ENCODE results near the gene ABHD17C. TPM values are rescaled to one million over a fixed set of nuclear protein-coding genes. Genes with fewer than 3 reads are reported as not detected.

The ABHD17C gene
- polyA plus RNA-seq, 1 experiment: 30.8 TPM

DNA sequence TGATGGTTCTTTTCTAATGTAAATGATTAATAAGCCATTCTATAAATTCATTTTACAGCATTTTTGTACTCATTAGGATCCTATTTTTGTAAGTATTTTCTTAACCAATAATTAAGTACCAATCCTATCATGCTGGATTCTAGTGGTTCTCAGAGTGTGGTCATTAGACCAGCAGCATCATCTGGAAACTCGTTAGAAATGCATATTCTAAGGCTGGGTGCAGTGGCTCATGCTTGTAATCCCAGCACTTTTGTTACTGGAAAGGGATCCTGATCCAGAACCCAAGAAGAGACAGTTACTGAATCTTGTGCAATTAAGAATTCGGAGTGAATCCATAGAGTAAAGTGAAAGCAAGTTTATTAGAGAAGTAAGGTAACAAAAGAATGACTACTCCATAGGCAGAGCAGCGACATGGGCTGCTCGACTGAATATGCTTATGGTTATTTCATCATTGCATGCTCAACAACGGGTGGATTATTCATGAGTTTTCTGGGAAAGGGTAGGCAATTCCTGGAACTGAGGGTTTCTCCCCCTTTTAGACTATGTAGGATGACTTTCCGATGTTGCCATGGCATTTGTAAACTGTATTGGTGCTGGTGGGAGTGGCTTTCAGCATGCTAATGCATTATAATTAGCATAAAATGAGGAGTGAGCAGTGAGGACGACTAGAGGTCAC, 74.2 kb downstream of the ABHD17C start:
- TF ChIP-seq, protein P1, sequence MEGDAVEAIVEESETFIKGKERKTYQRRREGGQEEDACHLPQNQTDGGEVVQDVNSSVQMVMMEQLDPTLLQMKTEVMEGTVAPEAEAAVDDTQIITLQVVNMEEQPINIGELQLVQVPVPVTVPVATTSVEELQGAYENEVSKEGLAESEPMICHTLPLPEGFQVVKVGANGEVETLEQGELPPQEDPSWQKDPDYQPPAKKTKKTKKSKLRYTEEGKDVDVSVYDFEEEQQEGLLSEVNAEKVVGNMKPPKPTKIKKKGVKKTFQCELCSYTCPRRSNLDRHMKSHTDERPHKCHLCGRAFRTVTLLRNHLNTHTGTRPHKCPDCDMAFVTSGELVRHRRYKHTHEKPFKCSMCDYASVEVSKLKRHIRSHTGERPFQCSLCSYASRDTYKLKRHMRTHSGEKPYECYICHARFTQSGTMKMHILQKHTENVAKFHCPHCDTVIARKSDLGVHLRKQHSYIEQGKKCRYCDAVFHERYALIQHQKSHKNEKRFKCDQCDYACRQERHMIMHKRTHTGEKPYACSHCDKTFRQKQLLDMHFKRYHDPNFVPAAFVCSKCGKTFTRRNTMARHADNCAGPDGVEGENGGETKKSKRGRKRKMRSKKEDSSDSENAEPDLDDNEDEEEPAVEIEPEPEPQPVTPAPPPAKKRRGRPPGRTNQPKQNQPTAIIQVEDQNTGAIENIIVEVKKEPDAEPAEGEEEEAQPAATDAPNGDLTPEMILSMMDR (IDR thresholded peaks at IDR 0.05; ENCODE audit: low read depth, low read length): no peak
- POLR2A ChIA-PET: no interaction called here
- Histone ChIP-seq H3K4me3 (ENCODE audit: low read depth, low read length) (no peak overlapping the region), H3K27ac (ENCODE audit: low read depth, low read length) (no peak overlapping the region), H3K9me3 (ENCODE audit: control insufficient read depth, insufficient read depth, low read length) (no peaks in the 10 kb centered on the region), H3K27me3 (ENCODE audit: control insufficient read depth, insufficient read depth, low read length) (no peaks in the 10 kb centered on the region)
- no peak for DNase-seq (ENCODE audit: low read depth, low spot score)
- CTCF ChIA-PET: interaction anchor here (2.2 kb wide), 1 partner anchor 202 kb away, joined by 7 read pairs; no protein-coding TSS in a partner anchor

DNA sequence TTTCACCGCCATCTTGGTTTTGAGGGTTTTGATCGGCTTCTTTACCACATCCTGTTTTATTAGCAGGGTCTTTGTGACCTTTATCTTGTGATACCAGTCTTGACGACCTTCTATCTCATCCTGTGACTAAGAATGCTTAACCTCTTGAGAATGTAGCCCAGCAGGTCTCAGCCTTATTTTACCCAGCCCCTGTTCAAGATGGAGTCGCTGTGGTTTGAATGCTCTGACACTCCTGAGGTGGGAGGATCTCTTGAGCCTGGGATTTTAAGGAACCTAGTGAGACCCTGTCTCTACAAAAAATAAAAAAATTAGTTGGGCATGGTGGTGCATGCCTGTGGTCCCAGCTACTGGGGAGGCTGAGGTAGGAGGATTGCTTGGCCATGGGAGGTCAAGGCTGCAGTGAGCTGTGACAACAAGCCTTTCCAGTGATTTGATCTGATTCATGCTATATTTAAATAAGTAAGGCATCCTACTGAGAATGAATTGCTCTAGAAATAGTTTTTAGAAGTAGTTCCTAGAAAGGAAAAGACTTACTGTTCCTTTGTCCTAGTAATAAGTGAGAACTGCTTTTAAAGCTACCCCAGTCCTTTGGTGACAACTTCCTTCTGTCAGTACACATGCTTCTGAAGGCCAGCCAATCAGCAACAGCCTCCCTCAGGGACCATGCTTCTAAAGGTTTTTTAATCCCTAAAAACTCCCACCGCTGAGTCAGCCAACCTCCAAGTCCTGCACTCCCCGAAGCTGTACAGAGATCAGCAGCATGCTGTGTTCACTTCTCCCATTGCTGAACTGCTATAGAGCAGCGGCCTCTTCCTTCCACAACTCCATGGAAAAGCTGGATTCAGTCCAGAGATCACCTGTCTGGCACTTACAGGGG, 75.0 kb downstream of the ABHD17C start:
- ChIA-PET CTCF (interaction anchor here (0.7 to 2.2 kb wide), 3 partner anchors 9 to 1422 kb away, joined by 4 to 7 read pairs (median 6); partner anchors contain the start of gene CEMIP), POLR2A (no interaction called here)
- no peak for DNase-seq (ENCODE audit: low read depth, low spot score)
- H3K27me3 ChIP-seq (ENCODE audit: control insufficient read depth, insufficient read depth, low read length): no peaks in the 10 kb centered on the region
- no peak overlapping the region for H3K27ac ChIP-seq (ENCODE audit: low read depth, low read length)
- no peak overlapping the region for H3K4me3 ChIP-seq (ENCODE audit: low read depth, low read length)
- H3K9me3 ChIP-seq (ENCODE audit: control insufficient read depth, insufficient read depth, low read length): no peaks in the 10 kb centered on the region
- TF ChIP-seq, protein P1 (IDR thresholded peaks at IDR 0.05; ENCODE audit: low read depth, low read length): no peak

DNA sequence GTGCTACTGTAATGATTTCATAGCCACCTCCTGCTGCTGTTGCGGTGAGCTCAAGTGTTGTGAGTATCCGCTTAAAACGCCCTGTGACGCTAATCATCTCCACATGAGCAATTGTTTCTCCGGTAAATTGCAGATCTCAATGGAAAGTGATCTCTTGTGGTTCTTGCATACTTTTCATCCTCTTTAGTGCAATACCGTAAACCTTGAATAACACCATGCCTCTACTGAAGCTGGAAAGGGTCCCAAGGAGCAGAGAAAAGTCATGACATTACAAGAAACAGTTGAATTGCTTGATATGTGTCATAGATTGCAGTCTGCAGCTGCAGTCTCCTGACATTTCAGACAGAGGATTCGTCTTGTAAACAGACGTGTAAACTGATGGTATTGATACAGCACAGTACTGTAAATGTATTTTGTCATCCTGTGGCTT, 78.0 kb downstream of the ABHD17C start:
- H3K27me3 ChIP-seq (ENCODE audit: control insufficient read depth, insufficient read depth, low read length): no peaks in the 10 kb centered on the region
- no peak overlapping the region for H3K4me3 ChIP-seq (ENCODE audit: low read depth, low read length)
- no peak for DNase-seq (ENCODE audit: low read depth, low spot score)
- H3K27ac ChIP-seq (ENCODE audit: low read depth, low read length): no peak overlapping the region
- H3K9me3 ChIP-seq (ENCODE audit: control insufficient read depth, insufficient read depth, low read length): peaks cover 3% of the 10 kb centered on the region
- CTCF ChIA-PET: interaction anchor here (1.9 kb wide), 1 partner anchor 205 kb away, joined by 5 read pairs; no protein-coding TSS in a partner anchor
- POLR2A ChIA-PET: no interaction called here
- TF ChIP-seq, protein P1 (IDR thresholded peaks at IDR 0.05; ENCODE audit: low read depth, low read length): no peak

DNA sequence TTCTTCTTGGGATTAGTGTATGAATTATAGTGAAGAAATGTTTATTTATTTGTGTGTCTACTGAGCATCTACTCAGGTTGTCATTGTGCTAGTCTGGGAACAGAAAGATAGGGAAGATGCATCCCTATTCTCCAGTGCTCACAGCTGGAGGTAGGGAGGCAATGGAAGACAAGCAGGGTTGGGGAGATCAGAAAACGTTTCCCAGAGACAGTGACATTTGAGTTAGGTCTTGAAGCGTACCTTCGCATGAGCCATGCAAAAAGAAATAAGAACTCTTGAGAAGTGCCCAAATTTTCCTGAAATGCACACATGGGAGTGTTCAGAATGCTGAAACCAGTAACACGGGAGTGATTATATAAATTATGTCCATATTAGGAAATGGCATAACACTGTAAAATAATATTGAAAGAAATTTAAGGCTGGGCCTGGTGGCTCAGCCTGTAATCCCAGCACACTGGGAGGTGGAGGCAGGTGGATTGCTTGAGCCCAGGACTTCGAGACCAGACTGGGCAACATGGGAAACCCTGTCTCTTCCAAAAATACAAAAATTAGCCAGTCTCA, 78.8 kb downstream of the ABHD17C start:
- H3K27me3 ChIP-seq (ENCODE audit: control insufficient read depth, insufficient read depth, low read length): no peaks in the 10 kb centered on the region
- H3K4me3 ChIP-seq (ENCODE audit: low read depth, low read length): no peak overlapping the region
- no peak for DNase-seq (ENCODE audit: low read depth, low spot score)
- peaks cover 3% of the 10 kb centered on the region for H3K9me3 ChIP-seq (ENCODE audit: control insufficient read depth, insufficient read depth, low read length)
- CTCF ChIA-PET: interaction anchor here (1.9 kb wide), 1 partner anchor 206 kb away, joined by 5 read pairs; no protein-coding TSS in a partner anchor
- TF ChIP-seq, protein P1 (IDR thresholded peaks at IDR 0.05; ENCODE audit: low read depth, low read length): no peak
- no peak overlapping the region for H3K27ac ChIP-seq (ENCODE audit: low read depth, low read length)
- POLR2A ChIA-PET: no interaction called here

All from AG04450 (cell line).